ENCODE measurements around the gene SCT.

The SCT gene

GRCh38 chr11:611001-611996 is 15.7 kb downstream of the SCT start:
- Histone ChIP-seq H3K36me3 (peaks cover 67 to 76% (median 75%) of the 10 kb centered on the region in 3 donors), H3K9me3 (no peaks in the 10 kb centered on the region), H3K27ac (no peak overlapping the region), H3K4me1 (peaks cover 0 to 28% (median 18%) of the 10 kb centered on the region in 4 donors), H3K27me3 (no peaks in the 10 kb centered on the region), H3K4me3 (no peak overlapping the region)
- intact Hi-C loops (cut with DNase I; ENCODE audit: low total_unique reads): loop anchor here (2.0 to 5.0 kb wide), 2 partner anchors 34 to 78 kb away; partner anchors contain the start of gene PHRF1
- DNase-seq: peak in 1 of 2 donors; percentile 62
- TF ChIP-seq, protein P1, sequence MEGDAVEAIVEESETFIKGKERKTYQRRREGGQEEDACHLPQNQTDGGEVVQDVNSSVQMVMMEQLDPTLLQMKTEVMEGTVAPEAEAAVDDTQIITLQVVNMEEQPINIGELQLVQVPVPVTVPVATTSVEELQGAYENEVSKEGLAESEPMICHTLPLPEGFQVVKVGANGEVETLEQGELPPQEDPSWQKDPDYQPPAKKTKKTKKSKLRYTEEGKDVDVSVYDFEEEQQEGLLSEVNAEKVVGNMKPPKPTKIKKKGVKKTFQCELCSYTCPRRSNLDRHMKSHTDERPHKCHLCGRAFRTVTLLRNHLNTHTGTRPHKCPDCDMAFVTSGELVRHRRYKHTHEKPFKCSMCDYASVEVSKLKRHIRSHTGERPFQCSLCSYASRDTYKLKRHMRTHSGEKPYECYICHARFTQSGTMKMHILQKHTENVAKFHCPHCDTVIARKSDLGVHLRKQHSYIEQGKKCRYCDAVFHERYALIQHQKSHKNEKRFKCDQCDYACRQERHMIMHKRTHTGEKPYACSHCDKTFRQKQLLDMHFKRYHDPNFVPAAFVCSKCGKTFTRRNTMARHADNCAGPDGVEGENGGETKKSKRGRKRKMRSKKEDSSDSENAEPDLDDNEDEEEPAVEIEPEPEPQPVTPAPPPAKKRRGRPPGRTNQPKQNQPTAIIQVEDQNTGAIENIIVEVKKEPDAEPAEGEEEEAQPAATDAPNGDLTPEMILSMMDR (IDR thresholded peaks at IDR 0.05): no peak

DNA sequence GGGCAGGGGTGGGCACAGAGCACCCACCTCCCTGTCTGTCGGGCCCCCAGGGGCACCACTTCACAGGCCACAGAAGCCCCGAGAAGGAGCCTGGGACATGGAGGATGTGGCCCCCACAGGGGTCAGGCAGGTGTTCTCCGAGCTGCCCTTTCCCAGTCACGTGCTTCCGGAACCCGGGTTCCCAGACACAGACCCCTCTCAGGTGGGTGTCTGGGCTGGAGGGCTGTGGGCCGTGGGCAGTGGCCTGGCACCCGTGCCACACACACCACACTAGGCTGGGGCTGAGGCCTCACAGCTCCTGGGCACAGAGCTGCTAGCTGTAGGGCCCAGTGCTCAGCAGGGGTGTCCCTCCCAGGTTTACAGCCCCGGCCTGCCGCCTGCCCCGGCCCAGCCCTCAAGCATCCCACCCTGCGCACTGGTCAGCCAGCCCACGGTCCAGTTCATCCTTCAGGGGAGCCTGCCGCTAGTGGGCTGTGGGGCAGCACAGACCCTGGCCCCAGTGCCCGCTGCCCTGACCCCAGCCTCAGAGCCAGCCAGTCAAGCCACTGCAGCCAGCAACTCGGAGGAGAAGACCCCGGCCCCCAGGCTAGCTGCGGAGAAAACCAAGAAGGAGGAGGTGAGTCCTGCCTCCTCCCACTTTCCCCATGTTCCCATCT is 16.7 kb downstream of the SCT start:
- DNase-seq: no peak
- no peaks in the 10 kb centered on the region for H3K9me3 ChIP-seq
- peaks cover 0 to 27% (median 15%) of the 10 kb centered on the region in 4 donors for H3K4me1 ChIP-seq
- H3K4me3 ChIP-seq: no peak overlapping the region
- peaks cover 76 to 86% (median 85%) of the 10 kb centered on the region in 3 donors for H3K36me3 ChIP-seq
- H3K27ac ChIP-seq: no peak overlapping the region
- no peaks in the 10 kb centered on the region for H3K27me3 ChIP-seq
- TF ChIP-seq, protein P1 (IDR thresholded peaks at IDR 0.05): no peak
- intact Hi-C loops (cut with DNase I; ENCODE audit: low total_unique reads): loop anchor here (2.0 to 5.0 kb wide), 2 partner anchors 33 to 77 kb away; partner anchors contain the start of gene PHRF1

GRCh38 chr11:609341-609811 is 17.6 kb downstream of the SCT start:
- no peak overlapping the region for H3K27ac ChIP-seq
- no peaks in the 10 kb centered on the region for H3K9me3 ChIP-seq
- TF ChIP-seq, protein P1 (IDR thresholded peaks at IDR 0.05): no peak
- intact Hi-C loops (cut with DNase I; ENCODE audit: low total_unique reads): no loop called here
- H3K36me3 ChIP-seq: peaks cover 83 to 95% (median 94%) of the 10 kb centered on the region in 3 donors
- no peak for DNase-seq
- H3K4me1 ChIP-seq: peaks cover 0 to 18% (median 6%) of the 10 kb centered on the region in 4 donors
- H3K27me3 ChIP-seq: no peaks in the 10 kb centered on the region
- H3K4me3 ChIP-seq: no peak overlapping the region

GRCh38 chr11:608791-609251 is 18.2 kb downstream of the SCT start:
- H3K36me3 ChIP-seq: peaks cover 89 to 100% (median 99%) of the 10 kb centered on the region in 3 donors
- DNase-seq: no peak
- peaks cover 0 to 12% (median 1%) of the 10 kb centered on the region in 4 donors for H3K4me1 ChIP-seq
- H3K4me3 ChIP-seq: no peak overlapping the region
- no peaks in the 10 kb centered on the region for H3K9me3 ChIP-seq
- TF ChIP-seq, protein P1 (IDR thresholded peaks at IDR 0.05): no peak
- intact Hi-C loops (cut with DNase I; ENCODE audit: low total_unique reads): no loop called here
- no peaks in the 10 kb centered on the region for H3K27me3 ChIP-seq
- no peak overlapping the region for H3K27ac ChIP-seq

DNA sequence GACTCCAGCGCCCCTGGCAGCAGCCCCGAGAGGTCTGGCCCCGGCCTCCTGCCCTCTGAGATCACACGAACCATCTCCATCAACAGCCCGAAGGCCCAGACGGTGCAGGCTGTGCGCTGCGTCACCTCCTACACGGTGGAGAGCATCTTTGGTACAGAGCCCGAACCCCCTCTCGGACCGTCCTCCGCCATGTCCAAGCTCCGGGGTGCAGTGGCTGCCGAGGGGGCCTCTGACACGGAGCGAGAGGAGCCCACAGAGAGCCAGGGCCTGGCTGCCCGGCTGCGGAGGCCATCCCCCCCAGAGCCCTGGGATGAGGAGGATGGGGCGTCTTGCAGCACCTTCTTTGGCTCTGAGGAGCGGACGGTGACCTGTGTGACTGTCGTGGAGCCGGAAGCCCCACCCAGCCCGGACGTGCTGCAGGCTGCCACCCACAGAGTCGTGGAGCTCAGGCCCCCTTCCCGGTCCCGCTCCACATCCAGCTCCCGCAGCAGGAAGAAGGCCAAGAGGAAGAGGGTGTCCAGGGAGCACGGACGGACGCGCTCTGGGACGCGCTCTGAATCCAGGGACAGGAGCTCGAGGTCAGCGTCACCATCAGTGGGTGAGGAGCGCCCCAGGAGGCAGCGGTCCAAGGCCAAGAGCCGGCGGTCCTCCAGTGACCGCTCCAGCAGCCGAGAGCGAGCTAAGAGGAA is 18.9 kb downstream of the SCT start:
- H3K9me3 ChIP-seq: no peaks in the 10 kb centered on the region
- no peak overlapping the region for H3K4me3 ChIP-seq
- H3K36me3 ChIP-seq: peaks cover 94 to 100% (median 98%) of the 10 kb centered on the region in 3 donors
- H3K4me1 ChIP-seq: peaks cover 0 to 7% (median 0%) of the 10 kb centered on the region in 4 donors
- no peaks in the 10 kb centered on the region for H3K27me3 ChIP-seq
- intact Hi-C loops (cut with DNase I; ENCODE audit: low total_unique reads): no loop called here
- no peak overlapping the region for H3K27ac ChIP-seq
- DNase-seq: no peak
- TF ChIP-seq, protein P1 (IDR thresholded peaks at IDR 0.05): no peak
